Ishikawa (cell line): ENCODE data around the gene RASGEF1C.

Experiments used
- CEBPB ChIP-seq: IDR thresholded peaks from 2 replicates; pipeline ENCODE4 v1.6.1; 2012
- CREB1 ChIP-seq: IDR thresholded peaks from 2 replicates; pipeline ENCODE4 v1.6.1; 2012; ENCODE audit warnings: low read depth
- EGR1 ChIP-seq: IDR thresholded peaks from 2 replicates; pipeline ENCODE4 v1.6.1; 2012
- EP300 ChIP-seq: IDR thresholded peaks from 2 replicates; pipeline ENCODE4 v1.6.1; 2012; ENCODE audit warnings: borderline replicate concordance
- FOXM1 ChIP-seq: IDR thresholded peaks from 2 replicates; pipeline ENCODE4 v1.6.1; 2012; ENCODE audit warnings: low read depth, borderline replicate concordance
- MAX ChIP-seq: IDR thresholded peaks from 2 replicates; pipeline ENCODE4 v1.6.1; 2012
- NFIC ChIP-seq: IDR thresholded peaks from 2 replicates; pipeline ENCODE4 v1.6.1; 2012
- RAD21 ChIP-seq: IDR thresholded peaks from 2 replicates; pipeline ENCODE4 v1.6.1; 2012; ENCODE audit warnings: low read depth
- REST ChIP-seq: IDR thresholded peaks from 2 replicates; pipeline ENCODE4 v1.6.1; 2012; ENCODE audit warnings: low read depth, mild to moderate bottlenecking
- TAF1 ChIP-seq: IDR thresholded peaks from 2 replicates; pipeline ENCODE4 v1.6.1; 2012; ENCODE audit warnings: low read depth, mild to moderate bottlenecking
- TCF12 ChIP-seq: IDR thresholded peaks from 2 replicates; pipeline ENCODE4 v1.6.1; 2012; ENCODE audit warnings: low read depth
- TEAD4 ChIP-seq: IDR thresholded peaks from 2 replicates; pipeline ENCODE4 v1.6.1; 2012
- USF1 ChIP-seq: IDR thresholded peaks from 2 replicates; pipeline ENCODE4 v1.6.1; 2012
- YY1 ChIP-seq: IDR thresholded peaks from 2 replicates; pipeline ENCODE4 v1.6.1; 2012; ENCODE audit warnings: low read depth
- ZBTB7A ChIP-seq: IDR thresholded peaks from 2 replicates; pipeline ENCODE4 v1.6.1; 2012; ENCODE audit warnings: low read depth

RASGEF1C gene

GRCh38 chr5:180161420-180162303 lies 47.3 kb downstream of the RASGEF1C start:
- TF ChIP-seq USF1 (no peak), TAF1 (no peak), RAD21 (no peak), FOXM1 (no peak), EGR1 (no peak), MAX (no peak), CEBPB (no peak), CREB1 (no peak), TEAD4 (no peak), YY1 (no peak), REST (no peak)

GRCh38 chr5:180160789-180161188 lies 48.2 kb downstream of the RASGEF1C start:
- TF ChIP-seq CREB1: no peak
- TF ChIP-seq NFIC: no peak
- no peak for TF ChIP-seq YY1
- TF ChIP-seq TCF12: no peak
- no peak for TF ChIP-seq REST
- no peak for TF ChIP-seq MAX
- TF ChIP-seq FOXM1: no peak
- no peak for TF ChIP-seq ZBTB7A
- no peak for TF ChIP-seq RAD21
- TF ChIP-seq EGR1: no peak
- no peak for TF ChIP-seq TAF1
- TF ChIP-seq EP300: no peak
- no peak for TF ChIP-seq TEAD4
- TF ChIP-seq CEBPB: no peak
- no peak for TF ChIP-seq USF1

GRCh38 chr5:180160215-180160614 lies 48.8 kb downstream of the RASGEF1C start:
- TF ChIP-seq RAD21 (no peak), CREB1 (no peak), NFIC (no peak), MAX (no peak), TCF12 (no peak), TAF1 (no peak), EGR1 (no peak), FOXM1 (no peak), TEAD4 (no peak)

GRCh38 chr5:180159756-180160155 lies 49.3 kb downstream of the RASGEF1C start:
- TF ChIP-seq CEBPB (no peak), FOXM1 (no peak), MAX (no peak)

- no peak for TF ChIP-seq FOXM1
- TF ChIP-seq MAX: no peak
Observed at GRCh38 chr5:180157866-180158265, 51.1 kb downstream of the RASGEF1C start.

- TF ChIP-seq RAD21 (no peak), YY1 (no peak), MAX (no peak), USF1 (no peak), NFIC (no peak), CEBPB (no peak), EGR1 (no peak), TCF12 (no peak), EP300 (no peak), ZBTB7A (no peak), TAF1 (no peak), FOXM1 (no peak), TEAD4 (no peak), CREB1 (no peak), REST (no peak)
Observed at GRCh38 chr5:180156141-180156540, 52.9 kb downstream of the RASGEF1C start.
